Measurements from ENCODE around the gene ANGEL2. TPM values are rescaled to one million over a fixed set of nuclear protein-coding genes. Genes with fewer than 3 reads are reported as not detected.
"Not testable (repeated sequence)": the region's sequence is repeated elsewhere in the genome, so short reads cannot be mapped to it uniquely, and the experiment has no call there.

ANGEL2 gene
- polyA plus RNA-seq, 1 of the 3 experiments (the other 2 are of a cell fraction) = 14.0 TPM

DNA sequence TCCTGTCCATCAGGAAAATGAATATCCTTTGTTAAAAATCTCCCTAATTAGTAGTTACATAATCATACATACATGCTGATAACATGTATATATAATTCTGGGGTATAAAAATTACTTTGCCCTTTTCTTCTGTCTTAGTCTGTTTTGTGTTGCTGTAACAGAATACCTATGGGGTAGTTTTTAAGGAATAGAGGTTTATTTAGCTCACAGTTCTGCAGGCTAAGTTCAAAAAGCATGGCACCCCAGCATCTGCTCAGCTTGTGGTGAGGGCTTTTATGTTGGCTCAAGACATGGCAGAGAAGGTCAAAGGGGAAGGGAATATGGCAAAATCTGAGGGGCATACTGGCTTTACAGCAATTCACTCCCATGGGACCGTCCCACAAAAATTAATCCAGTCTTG, 19.0 kb upstream of the ANGEL2 start:
- H3K27ac ChIP-seq (ENCODE audit: low read depth in 2 of 2, low read length in 1 of 2) = no peak overlapping the region
- whole genome bisulfite sequencing (ENCODE audit: low lambda C conversion rate) = no CpG with 5 or more reads among the region's 1 CpG
- ChIA-PET POLR2A (no interaction called here), CTCF (no interaction called here)
- no peaks in the 10 kb centered on the region for H3K9me2 ChIP-seq
- no peak overlapping the region for H3K4me3 ChIP-seq (ENCODE audit: low read depth in 2 of 2, low read length in 1 of 2)
- no peaks in the 10 kb centered on the region for H3K9me3 ChIP-seq
- H3F3A ChIP-seq (replicated peaks; ENCODE audit: insufficient read depth) = peaks cover 2% of the 10 kb centered on the region
- TF ChIP-seq FOSL2 (IDR thresholded peaks at IDR 0.05; ENCODE audit: borderline replicate concordance, low read depth) = no peak
- no peak for TF ChIP-seq ZBTB33 (IDR thresholded peaks at IDR 0.05; ENCODE audit: borderline replicate concordance, low read depth)
- TF ChIP-seq NFIC (IDR thresholded peaks at IDR 0.05; ENCODE audit: borderline replicate concordance) = no peak
- TF ChIP-seq MAX (IDR thresholded peaks at IDR 0.05; ENCODE audit: low read depth) = no peak
- no peaks in the 10 kb centered on the region for H3K36me3 ChIP-seq (replicated peaks in 1 of 2; ENCODE audit: control insufficient read depth in 1 of 2, insufficient read depth in 2 of 2, low read length in 1 of 2)
- no peaks in the 10 kb centered on the region for H4K20me1 ChIP-seq (ENCODE audit: insufficient read depth)
- no peak overlapping the region for H2AFZ ChIP-seq (ENCODE audit: low read depth)
- H3K4me1 ChIP-seq (ENCODE audit: control insufficient read depth in 1 of 2, insufficient read depth in 2 of 2, low read depth in 1 of 2, low read length in 1 of 2) = no peaks in the 10 kb centered on the region
- no peak for DNase-seq
- no peaks in the 10 kb centered on the region for H3K79me2 ChIP-seq (ENCODE audit: insufficient read depth)
- H3K9ac ChIP-seq = no peak overlapping the region
- H3K4me2 ChIP-seq = no peak overlapping the region
- H3K27me3 ChIP-seq (ENCODE audit: insufficient read depth) = no peaks in the 10 kb centered on the region; the same call in 1 of the 2 replicates

- H3K79me2 ChIP-seq (ENCODE audit: insufficient read depth) = no peaks in the 10 kb centered on the region
- H3K4me3 ChIP-seq (ENCODE audit: low read depth in 2 of 2, low read length in 1 of 2) = no peak overlapping the region
- DNase-seq = no peak
- no peaks in the 10 kb centered on the region for H3K4me1 ChIP-seq (ENCODE audit: control insufficient read depth in 1 of 2, insufficient read depth in 2 of 2, low read depth in 1 of 2, low read length in 1 of 2)
- H3F3A ChIP-seq (replicated peaks; ENCODE audit: insufficient read depth) = no peaks in the 10 kb centered on the region
- no peak overlapping the region for H3K4me2 ChIP-seq
- H3K27me3 ChIP-seq (ENCODE audit: insufficient read depth) = no peaks in the 10 kb centered on the region; the same call in 1 of the 2 replicates
- no peak overlapping the region for H3K27ac ChIP-seq (ENCODE audit: low read depth in 2 of 2, low read length in 1 of 2)
- no peaks in the 10 kb centered on the region for H3K9me2 ChIP-seq
- no peak for TF ChIP-seq CTCF (IDR thresholded peaks at IDR 0.05)
- TF ChIP-seq MEF2A (IDR thresholded peaks at IDR 0.05; ENCODE audit: borderline replicate concordance, low read depth) = no peak
- no peak for TF ChIP-seq NFIC (IDR thresholded peaks at IDR 0.05; ENCODE audit: borderline replicate concordance)
- no peak for TF ChIP-seq ELF1 (IDR thresholded peaks at IDR 0.05)
- TF ChIP-seq CHD2 (IDR thresholded peaks at IDR 0.05; ENCODE audit: low read length, partially characterized antibody) = no peak
- TF ChIP-seq ZBTB33 (IDR thresholded peaks at IDR 0.05; ENCODE audit: borderline replicate concordance, low read depth) = no peak
- TF ChIP-seq MXI1 (IDR thresholded peaks at IDR 0.05; ENCODE audit: low read depth, low read length) = no peak
- TF ChIP-seq FOXJ3 (CRISPR knock-in tag; IDR thresholded peaks at IDR 0.05) = no peak
- TF ChIP-seq RAD21 (IDR thresholded peaks at IDR 0.05; ENCODE audit: low read length) = no peak
- TF ChIP-seq, protein P1, sequence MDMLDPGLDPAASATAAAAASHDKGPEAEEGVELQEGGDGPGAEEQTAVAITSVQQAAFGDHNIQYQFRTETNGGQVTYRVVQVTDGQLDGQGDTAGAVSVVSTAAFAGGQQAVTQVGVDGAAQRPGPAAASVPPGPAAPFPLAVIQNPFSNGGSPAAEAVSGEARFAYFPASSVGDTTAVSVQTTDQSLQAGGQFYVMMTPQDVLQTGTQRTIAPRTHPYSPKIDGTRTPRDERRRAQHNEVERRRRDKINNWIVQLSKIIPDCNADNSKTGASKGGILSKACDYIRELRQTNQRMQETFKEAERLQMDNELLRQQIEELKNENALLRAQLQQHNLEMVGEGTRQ (IDR thresholded peaks at IDR 0.05; ENCODE audit: borderline replicate concordance, low read depth, low read length) = no peak
- no peaks in the 10 kb centered on the region for H3K9me3 ChIP-seq
- H2AFZ ChIP-seq (ENCODE audit: low read depth) = no peak overlapping the region
- no peaks in the 10 kb centered on the region for H3K36me3 ChIP-seq (replicated peaks in 1 of 2; ENCODE audit: control insufficient read depth in 1 of 2, insufficient read depth in 2 of 2, low read length in 1 of 2)
- CTCF ChIA-PET = interaction anchor here (1.1 kb wide), 1 partner anchor 65 kb away, joined by 3 read pairs; no protein-coding TSS in a partner anchor
- POLR2A ChIA-PET = interaction anchor here (0.5 kb wide), 1 partner anchor 17 kb away, joined by 4 read pairs; no protein-coding TSS in a partner anchor
- H4K20me1 ChIP-seq (ENCODE audit: insufficient read depth) = no peaks in the 10 kb centered on the region
- no peak overlapping the region for H3K9ac ChIP-seq
Measured at GRCh38 chr1:213032651-213033050, 17.0 kb upstream of the ANGEL2 start.

DNA sequence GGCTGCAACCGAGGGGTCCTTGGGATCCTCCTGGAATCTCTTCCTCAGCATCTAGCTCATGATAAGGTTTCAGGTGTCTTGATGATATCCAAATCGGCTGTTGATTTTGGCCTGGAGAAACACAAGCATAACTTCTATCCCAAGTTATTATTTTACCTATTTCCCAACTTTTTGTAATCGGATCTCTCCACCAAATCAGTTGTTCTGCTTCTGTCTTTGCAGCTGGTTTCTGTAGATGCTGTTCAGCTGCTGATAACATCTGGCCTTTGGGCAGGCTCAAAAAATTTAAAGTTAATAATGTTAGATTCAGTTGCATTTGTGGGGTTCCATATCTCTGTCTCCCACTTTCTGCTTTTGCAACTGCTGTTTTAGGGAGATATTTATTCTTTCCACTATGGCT, 11.4 kb upstream of the ANGEL2 start:
- H3K9me3 ChIP-seq; H3K79me2 ChIP-seq (ENCODE audit: insufficient read depth); H3F3A ChIP-seq (replicated peaks; ENCODE audit: insufficient read depth); DNase-seq; H3K27me3 ChIP-seq (ENCODE audit: insufficient read depth); H3K27ac ChIP-seq (ENCODE audit: low read depth in 2 of 2, low read length in 1 of 2); H2AFZ ChIP-seq (ENCODE audit: low read depth); H3K4me2 ChIP-seq; CTCF ChIA-PET; H3K36me3 ChIP-seq (replicated peaks in 1 of 2; ENCODE audit: control insufficient read depth in 1 of 2, insufficient read depth in 2 of 2, low read length in 1 of 2); H3K4me3 ChIP-seq (ENCODE audit: low read depth in 2 of 2, low read length in 1 of 2); H3K9ac ChIP-seq; H3K4me1 ChIP-seq (ENCODE audit: control insufficient read depth in 1 of 2, insufficient read depth in 2 of 2, low read depth in 1 of 2, low read length in 1 of 2); H4K20me1 ChIP-seq (ENCODE audit: insufficient read depth); H3K9me2 ChIP-seq; POLR2A ChIA-PET: not testable (repeated sequence)
- 18% methylated on average over 2 of the region's 3 CpGs for WGBS (ENCODE audit: low lambda C conversion rate)
